Stimulated activated CD8-positive, alpha-beta memory T cell treated with anti-CD3 and anti-CD28 coated beads, Interleukin-4, amount 100 ng/mL, for 48 hours (primary cell): ENCODE results near the gene BAK1.

ENCODE experiments used
- DNase-seq: peaks from one replicate; pipeline ENCODE4 v3.0.0-alpha.2; 2020

BAK1 gene

GRCh38 chr6:33579828-33580714, at the start of gene BAK1:
Gene BAK1 (minus strand): TSS chr6:33580276. CDS start chr6:33577604, 2,672 bp downstream.
- DNase-seq, result peak; percentile 88

- no peak for DNase-seq
Observed at GRCh38 chr6:33628401-33628964, 48.4 kb upstream of the BAK1 start.

- DNase-seq, result no peak
Observed at GRCh38 chr6:33627876-33628275, 47.8 kb upstream of the BAK1 start.

DNA sequence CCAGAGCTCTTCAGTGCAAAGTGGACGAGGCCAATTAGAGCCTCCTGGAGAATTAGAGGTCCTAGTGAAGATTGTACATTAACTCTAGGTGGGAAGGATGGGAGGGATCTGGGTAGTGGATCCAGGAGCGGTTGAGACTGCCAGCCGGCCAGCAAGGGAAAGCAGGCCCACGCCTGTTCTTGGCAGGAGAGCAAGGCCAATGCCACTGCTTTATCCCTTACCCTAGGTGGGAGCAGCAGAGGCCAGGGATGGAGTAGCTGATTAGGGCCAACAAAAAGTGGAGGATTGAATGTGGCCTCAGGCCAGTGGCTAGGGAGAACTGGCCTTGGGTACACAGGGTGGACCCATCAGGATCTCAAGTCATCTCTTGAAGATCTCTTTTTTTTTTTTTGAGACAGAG, 44.8 kb upstream of the BAK1 start:
- DNase-seq, result no peak

DNA sequence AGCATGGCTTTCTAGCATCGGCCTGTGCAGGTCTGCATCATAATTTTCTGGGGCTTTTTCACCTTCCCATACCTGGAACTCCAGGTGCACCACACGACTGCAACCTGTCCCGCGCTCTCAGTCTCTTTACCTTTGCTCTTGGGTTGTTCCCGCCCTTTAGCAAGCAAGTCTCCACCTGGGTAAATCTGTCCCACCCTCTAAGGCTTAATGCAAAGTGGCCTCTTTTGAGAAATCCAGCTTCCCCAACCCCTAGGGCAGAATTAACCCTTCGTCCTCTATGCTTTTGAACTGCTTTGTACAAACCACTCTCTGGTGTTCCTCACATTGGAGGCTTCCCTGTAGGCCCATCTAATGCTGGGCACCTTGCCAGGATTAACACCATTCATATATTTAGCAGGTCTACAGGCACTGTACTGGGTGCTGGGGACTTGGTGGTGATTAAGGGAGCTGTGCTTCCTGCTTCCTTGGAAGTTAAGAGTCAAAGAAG, 43.9 kb upstream of the BAK1 start:
- no peak for DNase-seq

DNA sequence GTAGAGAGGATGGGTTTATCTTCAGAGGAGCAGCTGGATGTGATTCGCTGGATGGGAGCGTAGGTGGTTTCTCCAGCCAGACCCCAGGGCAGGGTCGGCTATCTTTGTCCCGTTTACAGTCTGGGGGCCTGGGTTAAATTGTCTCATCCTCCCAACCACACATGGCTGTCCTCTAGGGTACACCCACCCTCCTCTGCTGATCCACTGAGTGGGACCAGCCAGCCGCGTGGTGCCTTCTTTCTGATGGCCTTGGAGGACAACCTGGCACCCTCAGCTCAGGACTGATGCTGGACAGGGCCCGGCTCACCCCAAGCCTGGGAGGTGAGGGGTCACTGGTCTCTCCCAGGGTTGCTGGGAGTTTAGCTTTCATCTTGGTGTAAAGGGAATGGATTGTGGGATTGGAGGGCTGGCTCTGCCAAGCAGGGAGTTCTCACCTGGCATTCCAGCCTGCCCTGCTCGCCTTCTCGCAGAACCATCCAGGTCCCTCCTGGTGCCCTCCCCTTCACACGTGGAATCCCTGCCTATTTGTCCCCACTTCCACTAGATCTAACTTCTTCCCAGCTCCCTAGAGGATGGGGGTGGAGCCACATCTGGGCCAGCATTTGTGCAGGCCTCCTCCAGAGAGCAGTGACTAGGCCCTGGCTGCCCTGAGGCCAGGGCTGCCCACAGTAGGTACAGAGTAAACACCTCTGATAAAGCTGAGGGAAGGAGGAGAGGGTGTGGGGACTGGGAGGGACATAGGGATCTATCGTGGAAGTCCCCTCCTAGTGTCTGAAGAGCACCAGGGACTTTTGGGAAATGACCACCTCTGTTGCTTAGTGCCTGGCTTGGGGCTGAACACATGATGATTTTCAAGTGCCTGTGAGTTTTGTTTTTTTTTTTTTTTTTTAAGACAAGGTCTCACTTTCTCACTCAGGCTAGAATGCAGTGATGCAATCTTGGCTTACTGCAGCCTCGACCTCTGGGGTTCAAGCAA, 42.7 kb upstream of the BAK1 start:
- no peak for DNase-seq

GRCh38 chr6:33621711-33622388, 41.8 kb upstream of the BAK1 start:
- DNase-seq, result peak; percentile 64

DNA sequence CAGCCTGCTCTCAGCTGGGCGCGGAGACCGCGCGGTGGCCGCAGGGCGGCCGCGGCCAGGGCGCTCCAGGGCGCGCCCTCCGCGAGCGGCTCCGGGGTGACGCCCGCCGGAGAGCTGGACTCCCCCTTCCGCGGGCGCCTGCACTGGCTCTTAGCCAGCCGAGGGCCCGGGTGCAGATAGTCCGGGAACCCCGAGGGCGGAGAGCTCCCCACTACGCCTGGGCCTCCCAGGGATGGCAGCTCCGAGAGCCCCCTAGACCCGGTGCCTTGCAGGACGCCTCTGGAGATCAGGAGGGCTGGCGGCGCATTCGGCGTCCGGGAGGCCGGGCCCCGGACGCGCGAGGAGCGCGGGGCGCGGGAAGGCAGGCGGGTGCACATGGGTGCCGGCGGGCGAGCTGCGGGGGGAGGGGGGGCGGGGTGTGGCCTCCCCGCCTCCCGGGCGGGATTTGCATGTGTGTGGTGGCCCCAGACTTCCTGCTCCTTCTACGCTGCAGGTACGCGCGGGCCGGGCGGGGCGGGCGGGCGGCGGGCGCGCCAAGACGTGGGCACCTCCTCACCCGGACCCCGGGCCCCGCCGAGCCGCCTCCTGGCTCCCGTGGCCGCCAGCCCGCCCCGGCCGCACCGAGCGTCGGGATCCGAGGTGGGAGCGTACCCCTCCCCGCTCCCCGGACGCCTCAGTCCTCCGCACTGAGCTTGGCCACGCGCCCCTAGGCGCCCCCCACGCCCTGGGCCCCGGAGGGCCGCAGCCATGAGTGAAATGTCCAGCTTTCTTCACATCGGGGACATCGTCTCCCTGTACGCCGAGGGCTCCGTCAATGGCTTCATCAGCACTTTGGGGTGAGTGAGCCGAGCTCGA, 41.0 kb upstream of the BAK1 start, which contains the start of gene ITPR3:
ITPR3 (plus strand) TSS at position 467 of the 855 bp plus-strand sequence; CDS start at position 748, 281 bp downstream.
- peak; percentile 76 for DNase-seq

GRCh38 chr6:33620158-33620855, 40.2 kb upstream of the BAK1 start:
- peak; percentile 54 for DNase-seq

DNA sequence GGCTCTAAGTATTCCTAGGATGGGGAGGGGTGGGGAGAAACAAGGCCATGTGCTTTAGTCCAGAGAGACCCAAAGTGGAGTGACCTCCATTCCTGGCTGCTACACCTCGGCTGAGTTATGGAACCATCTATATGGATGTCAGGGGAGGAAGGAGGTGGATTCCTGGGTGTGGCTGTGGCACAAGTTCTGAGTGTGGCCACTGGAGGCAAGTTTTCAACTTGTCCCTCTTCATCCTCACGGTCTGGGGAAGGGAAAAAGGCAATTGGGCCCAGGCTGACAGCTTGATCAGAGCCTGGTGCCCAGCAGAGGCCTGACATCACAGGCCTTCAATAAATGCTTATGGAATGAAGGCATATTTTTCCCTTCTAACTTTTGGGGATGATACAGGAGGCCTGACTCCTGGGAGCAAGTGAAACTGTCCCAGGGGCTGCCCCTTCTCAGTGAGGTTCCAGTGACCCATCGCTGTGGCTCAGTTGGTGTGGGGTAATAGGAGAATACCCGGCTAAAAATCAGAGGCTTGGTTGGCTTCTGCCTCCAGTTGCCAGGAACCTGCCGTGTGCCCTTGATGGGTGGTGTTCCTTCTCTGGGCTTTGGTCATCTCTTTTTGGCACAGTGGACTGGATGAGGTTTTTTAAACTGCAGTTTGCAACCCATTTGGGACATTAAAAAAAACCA, 39.2 kb upstream of the BAK1 start:
- no peak for DNase-seq

DNA sequence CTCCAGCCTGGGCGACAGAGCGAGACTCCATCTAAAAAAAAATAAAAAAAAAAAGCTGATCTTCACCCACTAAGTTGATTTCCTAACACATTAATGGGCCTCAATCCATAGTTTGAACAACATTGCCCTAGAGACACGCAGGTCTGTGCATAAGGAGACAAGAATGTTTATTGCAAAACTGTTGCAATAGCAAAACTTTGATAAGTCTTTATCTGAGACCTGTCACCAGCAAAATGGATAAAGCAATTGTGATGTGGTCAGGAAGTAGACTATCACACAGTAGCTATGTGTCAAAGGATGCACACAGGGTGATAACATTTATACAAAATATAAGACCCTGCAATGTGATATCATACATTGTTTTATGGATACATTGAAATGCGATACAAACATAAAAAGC, 36.8 kb upstream of the BAK1 start:
- DNase-seq, result no peak

DNA sequence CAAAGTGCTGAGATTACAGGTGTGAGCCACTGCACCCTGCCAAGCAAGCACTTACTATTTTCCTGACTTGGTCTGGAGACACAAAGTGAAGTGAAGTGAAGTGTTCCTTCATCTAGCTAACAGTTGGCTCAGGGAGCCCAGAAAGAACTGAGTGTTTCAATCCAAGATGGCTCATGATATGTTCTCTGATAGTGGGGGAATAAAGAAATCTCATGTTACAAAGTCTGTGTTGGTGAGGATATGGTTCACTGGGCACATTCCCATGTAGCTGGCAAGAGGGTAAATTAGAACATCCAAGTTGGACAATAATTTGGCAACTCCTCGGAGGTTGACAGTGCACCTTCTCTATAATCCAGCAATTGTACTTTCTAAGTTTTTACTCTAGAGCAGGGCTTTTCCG, 36.0 kb upstream of the BAK1 start:
- no peak for DNase-seq

DNA sequence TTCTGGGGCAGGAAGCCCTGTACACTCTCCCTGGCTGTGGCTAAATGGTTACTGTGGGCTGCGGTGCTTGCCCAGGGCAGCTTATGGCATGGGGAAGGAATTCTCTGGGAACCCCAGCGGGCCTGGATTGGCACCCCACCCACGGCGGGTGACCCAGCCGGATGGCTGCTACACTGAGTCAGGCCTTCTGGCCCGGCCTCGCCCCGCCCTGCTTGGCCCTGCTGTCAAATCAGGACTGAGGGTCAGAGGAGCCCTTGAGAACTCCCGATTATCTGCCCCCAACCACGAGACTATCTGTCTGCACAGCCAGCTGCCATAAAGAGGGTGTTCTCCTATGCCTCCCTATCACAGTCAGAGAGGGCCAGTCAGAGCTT, 33.7 kb upstream of the BAK1 start:
- no peak for DNase-seq

- no peak for DNase-seq
Observed at GRCh38 chr6:33613146-33613794, 33.2 kb upstream of the BAK1 start.

GRCh38 chr6:33610779-33611732, 31.0 kb upstream of the BAK1 start:
- no peak for DNase-seq

GRCh38 chr6:33610067-33610466, 30.0 kb upstream of the BAK1 start:
- DNase-seq, result no peak

DNA sequence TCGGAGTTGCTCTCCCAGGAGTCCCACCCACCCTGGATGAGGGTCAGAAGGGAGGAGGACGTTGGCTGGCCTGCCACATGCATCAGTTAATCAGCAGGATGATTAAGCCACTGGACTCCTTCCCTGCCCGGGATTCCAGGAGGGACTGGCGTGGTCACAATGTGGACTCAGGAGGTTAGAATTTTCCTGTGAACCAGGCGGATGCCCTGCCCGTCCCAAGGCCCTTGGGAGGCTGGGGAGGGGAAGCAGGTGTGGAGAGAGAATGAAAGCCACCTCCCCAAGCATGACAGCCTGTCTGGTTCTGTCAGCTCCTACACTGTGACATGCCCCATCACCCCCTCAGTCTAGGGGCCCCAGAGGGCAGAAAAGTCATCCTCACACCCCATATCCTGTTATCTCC, 29.5 kb upstream of the BAK1 start:
- DNase-seq, result no peak

DNA sequence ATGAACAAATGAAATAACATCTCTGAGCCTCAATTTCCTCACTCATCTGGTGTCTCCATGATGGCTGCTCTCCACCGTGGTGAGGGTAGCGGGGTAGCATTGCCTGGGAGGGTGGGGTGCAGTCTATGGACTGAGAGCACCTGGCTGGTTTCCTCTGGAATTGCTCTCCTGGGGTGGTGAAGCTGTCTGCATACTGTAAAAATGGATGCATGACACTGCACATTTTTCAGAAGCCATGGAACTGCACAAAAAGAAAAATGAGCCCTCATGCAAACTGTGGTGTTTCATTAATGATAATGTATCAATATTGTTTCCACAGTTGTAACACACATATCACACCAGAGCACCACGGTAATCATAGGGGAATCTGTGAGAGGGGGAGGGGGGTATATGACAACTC, 28.9 kb upstream of the BAK1 start:
- DNase-seq, result no peak

DNA sequence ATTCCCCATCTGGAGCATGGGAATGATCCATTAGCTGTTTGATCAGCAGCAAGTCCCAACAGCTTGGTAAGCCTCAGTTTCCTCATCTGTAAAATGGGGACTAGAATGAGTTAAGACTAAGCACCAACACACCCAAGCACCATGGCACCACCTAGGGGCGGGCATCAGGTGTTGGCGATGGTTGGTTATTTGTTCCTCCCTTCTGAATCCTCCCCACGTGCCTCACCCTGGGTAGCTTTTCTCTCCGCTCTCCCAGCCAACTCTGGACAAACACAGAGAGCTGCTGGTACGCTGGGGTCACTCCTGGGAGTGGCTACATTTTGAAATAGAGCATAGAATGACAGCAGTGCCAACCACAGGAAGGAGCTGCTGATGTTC, 27.7 kb upstream of the BAK1 start:
- DNase-seq, result peak; percentile 64
